Posterior cingulate gyrus (tissue), 11 donors: ENCODE measurements around the gene NAPB.

Experiments
- DNase-seq, 10 donors: peaks; one replicate each; pipeline versions ENCODE4 v3.0.0 to v3.0.0-alpha.2; 2020 to 2021; ENCODE audit warnings: mixed read lengths in 3 of 10
- intact Hi-C: fragments of 100-400 bp; cut with DNase I; formaldehyde crosslinking; loops from one replicate; pipeline ENCODE4 v1.15.1; 2023

Gene NAPB

DNA sequence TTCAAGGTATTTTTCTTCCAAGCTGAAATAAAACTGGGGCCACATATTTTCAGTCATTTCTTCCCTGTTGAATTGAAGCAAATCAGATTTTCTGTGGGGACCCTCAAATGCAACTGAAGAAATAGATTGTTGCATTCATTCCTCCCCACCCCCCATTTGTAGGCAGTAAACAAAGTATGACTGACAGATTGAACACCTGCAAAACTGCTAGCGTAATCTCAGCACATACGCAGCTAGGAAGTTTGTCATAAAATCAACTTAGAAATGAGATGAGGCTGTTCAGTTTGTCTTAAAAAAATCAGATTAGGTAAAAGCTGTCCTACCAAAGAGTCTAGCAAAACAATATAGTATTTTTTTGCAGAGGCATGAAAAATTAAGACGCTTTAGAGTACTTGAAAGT is 50.4 kb downstream of the NAPB start:
- no peak for DNase-seq
- intact Hi-C loops = no loop called here

DNA sequence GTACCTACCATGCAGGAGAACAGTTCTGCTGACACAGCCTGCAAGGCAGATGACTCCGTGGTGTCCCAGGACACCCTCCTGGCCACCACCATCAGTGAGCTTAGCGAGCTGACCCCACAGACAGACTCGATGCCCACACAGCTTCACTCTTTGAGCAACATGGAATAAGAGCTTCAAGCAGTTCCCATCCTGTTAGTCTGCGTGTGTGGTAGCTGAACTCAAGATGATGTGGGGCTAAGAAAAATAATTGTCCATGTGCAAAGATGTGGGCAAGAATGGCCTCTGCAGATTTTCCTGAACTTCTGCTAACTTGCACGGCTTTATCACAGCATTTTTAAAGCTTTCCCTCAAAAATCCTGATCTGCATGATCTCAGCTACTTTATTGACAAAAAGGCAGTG is 51.0 kb downstream of the NAPB start:
- intact Hi-C loops = no loop called here
- DNase-seq = no peak

DNA sequence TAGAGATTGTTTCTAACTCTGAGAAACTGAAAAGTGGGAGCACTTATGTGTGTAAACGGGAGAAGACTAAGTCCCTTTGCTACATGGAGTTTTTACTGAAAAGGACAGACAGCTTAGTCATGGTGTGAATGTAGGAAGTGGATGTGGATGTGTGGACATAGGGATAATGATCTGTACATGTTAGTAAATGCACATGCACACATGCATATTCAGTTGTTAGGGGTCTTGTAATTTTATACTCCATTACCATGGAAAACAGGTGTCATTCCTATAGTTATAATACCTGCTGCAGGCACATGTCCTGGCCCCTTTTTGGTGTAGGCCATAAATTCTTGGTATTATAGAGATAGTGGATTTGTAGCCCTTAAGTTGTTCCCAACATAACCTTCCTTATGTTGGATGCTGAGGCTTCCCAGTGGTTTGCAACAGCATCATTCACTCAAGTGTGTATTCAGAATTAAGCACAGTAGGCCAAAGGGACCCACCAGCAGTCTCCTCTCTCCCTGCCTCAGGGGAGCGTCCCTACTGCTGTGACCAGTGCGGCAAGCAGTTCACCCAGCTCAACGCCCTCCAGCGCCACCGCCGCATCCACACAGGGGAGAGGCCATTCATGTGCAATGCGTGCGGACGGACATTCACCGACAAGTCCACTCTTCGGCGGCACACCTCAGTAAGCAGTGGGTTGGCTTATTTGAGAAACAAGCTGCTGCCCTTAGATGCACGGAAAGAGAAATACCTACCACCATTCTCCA is 52.0 kb downstream of the NAPB start:
- no peak for DNase-seq
- intact Hi-C loops = no loop called here

DNA sequence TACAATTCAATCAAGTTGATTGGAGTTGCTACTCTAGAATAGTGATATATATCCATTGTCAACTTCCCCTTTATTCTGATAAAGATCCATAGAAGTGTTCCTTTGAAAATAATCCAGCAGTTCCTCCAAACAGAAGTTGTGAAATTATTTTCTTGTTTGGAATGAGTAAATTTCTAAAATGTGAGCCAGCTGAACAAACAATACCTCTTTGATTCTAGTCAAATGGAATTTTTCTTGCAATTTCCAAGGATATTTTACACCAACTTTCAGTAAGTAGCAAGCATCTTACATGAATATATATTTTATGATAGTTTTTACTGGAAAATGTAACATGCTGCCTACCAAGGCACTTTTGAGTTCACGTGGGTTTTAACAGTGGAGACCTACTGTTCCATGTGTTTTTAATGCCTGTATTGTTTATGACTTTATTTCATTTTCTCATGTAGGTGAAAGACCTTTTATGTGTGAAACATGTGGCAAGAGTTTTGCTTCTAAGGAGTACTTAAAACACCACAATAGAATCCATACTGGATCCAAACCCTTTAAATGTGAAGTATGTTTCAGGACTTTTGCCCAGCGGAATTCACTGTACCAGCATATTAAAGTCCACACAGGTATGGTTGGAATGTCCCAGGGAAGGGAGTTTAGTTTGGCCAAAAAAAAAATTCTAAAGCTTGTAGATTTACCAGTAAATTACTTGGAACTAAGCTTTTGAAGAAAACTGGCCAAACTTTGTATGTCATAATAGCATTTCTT is 52.8 kb downstream of the NAPB start:
- intact Hi-C loops = no loop called here
- no peak for DNase-seq

DNA sequence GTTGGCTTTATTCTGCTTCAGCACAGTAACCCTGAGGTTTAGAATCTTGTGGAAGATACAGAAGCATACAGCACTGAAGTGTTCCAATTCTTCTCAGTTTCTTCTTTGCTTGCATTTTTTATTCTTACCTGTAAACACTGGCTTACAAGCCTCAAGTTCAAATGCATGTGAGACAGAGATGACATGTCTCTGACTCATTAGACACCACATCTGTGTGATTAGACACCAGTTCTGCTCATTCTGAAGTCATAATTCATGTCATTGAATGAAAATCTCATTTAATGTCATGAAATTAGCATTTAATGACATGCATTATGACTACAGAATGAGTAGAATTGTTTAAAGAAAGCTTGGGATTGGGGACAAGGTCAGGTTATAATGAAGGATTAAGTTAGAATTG is 53.5 kb downstream of the NAPB start:
- DNase-seq = no peak
- intact Hi-C loops = no loop called here

DNA sequence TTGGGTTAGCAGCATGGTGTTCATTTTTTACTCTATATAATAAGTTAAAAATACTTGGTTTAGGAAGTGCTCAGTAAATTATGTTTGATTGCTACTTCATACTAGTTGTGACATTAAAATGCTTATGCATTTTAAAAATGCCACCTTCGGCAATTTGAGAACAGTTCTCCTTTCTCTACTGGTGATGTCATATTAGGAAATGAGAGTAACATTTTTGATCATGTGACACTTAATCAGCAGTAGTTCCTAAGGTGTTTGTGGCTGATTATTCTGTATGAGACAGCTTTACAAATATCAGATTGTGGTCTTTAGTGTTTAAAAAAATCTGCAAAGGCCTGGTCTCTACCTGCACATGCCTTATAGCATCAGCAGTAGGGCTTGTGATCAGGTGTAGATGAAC is 54.9 kb downstream of the NAPB start:
- intact Hi-C loops = no loop called here
- no peak for DNase-seq

DNA sequence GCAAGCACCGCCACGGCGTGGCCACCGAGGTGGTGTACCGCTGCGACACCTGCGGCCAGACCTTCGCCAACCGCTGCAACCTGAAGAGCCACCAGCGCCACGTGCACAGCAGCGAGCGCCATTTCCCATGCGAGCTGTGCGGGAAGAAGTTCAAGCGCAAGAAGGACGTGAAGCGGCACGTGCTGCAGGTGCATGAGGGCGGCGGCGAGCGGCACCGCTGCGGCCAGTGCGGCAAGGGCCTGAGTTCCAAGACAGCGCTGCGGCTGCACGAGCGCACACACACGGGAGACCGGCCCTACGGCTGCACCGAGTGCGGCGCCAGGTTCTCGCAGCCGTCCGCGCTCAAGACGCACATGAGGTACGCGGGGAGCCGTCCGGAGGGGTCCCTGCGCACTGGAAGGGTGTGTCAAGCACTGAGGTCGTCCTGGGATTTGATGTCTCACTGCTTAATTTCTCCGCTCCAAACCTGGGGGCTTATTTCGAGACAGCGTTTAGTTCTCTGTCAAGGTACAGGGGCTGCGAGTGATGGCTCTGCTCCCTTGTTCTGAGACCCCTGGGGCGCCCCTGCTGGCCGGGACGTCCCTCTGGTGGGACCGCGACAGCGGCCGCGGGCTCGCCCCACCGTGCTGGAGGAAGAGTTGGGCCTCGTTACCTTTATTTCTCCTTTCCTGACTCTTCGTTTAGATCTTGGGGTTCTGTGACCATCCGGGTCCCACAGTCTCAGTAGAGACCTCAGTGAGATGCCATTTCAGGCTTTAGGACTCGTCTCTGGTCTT is 55.7 kb downstream of the NAPB start:
- intact Hi-C loops = no loop called here
- DNase-seq = peak in 1 of 10 donors; percentile 76

DNA sequence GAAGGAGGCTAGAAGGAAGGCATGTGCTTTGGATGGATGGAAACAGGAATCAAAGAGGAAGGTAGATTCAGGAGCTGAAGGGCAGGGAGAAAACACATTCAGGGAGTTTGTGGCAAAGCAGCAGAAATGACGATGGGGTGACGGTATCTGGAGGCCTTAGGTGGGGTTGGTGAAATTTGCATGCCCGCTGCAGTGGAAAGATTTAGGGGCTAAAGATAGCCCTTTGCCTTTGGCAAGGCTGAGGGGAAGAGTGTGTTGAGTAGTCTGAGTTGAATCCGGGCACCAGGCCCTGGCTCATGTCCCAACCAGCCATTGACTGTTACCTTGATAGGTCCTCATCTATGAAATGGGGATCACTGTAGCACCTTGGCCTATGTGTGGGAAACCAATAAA is 58.0 kb downstream of the NAPB start:
- DNase-seq = no peak
- intact Hi-C loops = no loop called here

DNA sequence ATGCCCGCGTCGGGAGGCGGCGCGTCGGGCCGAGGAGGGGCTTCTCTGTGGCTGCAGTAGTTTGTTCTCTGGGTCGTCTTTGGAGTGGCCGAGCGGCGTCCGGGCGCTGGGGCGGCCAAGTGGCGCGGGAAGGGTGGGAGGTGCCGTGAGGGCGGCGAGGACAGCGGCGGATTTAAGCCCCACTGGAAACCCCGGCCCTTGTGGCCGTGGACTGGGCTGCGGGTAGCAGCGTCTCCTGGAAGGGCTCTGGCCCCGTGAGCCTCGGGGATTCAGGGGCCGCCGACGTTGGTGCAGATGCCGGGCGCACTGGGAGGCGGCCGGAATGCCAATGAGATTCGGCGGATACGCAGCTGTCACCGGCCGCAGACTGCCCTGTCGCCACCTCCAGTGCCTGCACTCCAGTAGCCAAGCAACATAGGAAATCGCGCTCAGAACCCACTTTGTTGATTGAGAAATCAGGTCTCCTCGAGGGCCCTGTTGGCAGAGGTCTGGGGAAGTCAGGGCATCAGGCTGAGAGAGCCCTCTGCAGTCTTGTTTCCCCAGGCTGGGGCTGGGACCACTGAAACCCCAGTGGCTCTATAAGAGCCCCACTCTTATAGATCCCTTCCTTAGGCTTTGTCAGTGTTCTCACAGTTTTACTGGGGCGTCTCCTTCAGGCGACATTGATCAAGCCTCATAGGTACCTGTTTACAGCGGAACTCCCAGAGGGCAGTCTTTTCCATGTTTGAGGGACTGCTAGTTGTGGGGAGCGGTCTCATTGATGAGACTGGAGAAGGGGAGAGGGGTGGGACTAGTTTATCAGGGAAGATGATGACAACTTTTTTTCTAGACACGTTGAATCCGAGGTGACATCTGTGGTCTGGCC is 58.7 kb downstream of the NAPB start:
- intact Hi-C loops = no loop called here
- peak in 7 of 10 donors; percentile 30 to 87 (median 37) for DNase-seq

DNA sequence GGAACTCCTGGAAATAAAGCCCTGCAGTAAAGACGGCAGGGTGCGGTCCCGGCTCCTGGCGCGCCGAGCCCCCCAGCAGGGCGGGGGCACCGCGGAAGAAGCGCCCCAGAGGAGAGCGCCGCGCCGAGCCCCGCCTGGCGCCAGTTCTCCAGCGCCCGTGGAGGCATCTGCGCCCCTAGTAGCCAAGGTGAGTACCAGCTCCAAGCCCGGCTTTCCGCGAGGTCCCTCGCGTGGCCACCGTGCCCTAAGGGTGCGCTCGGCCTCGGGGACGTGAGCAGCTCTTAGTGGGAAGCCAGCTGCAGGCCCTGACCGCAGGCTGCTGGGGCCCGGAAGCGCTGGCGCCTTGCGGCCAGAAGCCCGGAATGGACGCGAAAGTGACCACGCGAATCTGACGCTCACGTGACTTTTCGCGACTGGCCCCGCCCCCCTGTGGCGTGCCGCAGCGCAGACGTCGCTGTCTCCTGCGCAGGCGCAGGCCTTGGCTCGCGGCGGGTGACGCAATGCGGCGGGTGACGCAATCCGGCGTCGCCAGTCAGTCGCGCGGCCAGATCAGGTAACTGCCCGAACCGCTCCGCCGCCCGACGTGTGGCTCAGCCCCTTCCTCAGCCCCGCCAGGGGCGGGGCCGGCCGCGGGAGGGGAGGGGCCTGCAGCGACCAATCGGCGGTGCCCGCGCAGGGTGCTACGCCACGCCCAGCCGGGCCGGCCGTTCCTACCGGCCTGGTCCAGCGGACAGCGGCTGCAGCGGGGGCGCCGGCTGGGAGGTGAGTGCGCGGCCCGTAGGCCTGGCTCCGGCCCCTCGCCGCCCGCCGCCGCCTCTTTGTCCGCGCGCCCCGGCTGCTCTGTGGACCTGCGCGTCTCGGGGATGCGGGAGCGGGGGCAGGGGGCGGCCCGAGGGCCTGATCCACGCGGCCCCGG is 59.6 kb downstream of the NAPB start, which contains the start of gene GZF1:
Gene GZF1 (plus strand): TSS at position 707 of the 916 bp plus-strand sequence. CDS start 2,202 bp downstream, outside the sequence.
- intact Hi-C loops = loop anchor here (1.0 kb wide), 1 partner anchor 60 kb away; the partner anchor contains the start of gene NAPB
- peak; percentile 96 to 100 (median 97) for DNase-seq

DNA sequence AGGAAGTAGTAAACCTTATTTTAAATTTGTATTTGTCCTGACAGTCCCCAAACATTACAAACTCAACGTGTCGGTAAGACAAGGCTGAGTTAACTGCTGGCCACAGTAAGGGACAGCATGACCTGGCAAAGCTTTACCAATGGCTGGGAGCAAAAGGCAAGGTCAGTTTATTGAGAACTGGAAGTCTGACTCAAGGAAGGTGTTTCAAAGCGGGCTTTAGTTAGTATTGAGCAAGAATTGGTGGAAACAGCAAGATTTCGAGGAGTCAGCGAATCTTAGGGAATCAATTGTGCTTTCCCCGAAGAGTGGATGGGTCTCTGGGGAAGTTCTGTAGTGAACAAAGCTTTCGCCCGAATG is 60.2 kb downstream of the NAPB start:
- no peak for DNase-seq

DNA sequence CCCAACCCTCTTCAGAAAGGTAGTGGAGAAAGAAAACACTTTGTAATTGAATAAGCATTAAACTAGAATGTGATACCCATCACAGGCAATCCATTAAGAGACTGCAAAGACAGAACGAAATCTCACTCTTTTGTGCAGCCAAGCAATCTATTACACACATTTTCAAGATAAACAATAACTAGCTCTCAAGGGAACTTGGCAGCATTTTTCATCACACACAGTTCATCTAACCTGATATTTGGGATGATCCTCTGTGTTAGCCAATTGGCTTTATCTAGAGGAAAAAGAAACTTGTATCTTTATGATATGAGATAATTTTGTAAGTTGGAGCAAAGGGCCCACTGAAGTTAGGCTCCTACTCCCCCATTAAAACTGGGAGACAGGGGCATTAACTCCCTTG is 60.8 kb downstream of the NAPB start:
- intact Hi-C loops = no loop called here

More for the DNA sequence above, 60.2 kb downstream of the NAPB start:
- intact Hi-C loops = loop anchor here (1.0 kb wide), 1 partner anchor 60 kb away; the partner anchor contains the start of gene NAPB

DNA sequence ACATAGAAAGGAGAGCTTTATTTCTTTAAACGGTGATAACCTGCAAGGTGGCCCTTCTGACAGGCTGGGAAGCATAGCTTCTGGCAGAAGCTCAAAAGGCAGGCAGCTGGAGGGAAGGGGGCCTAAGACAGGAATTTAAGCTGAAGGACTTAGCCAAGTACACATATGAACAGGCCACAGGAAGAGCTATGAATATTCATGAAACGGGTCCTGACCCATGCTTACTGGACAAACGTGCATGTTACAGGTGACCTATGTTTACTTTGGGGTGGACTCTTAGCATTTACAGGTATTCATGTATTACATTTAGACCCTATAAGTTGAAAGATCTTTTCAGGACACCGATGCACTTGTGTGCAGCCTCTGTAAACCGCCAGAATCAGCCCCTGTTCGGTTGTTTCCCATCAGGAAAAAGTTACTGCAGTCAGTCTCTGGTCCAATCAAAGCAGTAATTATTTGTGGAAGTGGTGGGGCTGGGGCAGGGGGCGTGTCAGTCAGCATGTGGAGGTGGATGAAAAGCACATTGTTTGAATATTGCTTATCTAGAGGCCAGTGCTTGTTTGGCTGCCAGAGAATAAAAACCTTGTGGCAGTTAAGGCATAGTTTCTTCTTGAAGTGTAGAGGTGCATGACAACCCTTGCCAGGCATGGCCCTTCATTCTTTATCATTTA is 62.2 kb downstream of the NAPB start:
- no peak for DNase-seq
- intact Hi-C loops = loop anchor here (1.0 kb wide), 1 partner anchor 9 kb away; the partner anchor contains the start of gene NXT1

More for the DNA sequence above, 60.8 kb downstream of the NAPB start:
- no peak for DNase-seq

DNA sequence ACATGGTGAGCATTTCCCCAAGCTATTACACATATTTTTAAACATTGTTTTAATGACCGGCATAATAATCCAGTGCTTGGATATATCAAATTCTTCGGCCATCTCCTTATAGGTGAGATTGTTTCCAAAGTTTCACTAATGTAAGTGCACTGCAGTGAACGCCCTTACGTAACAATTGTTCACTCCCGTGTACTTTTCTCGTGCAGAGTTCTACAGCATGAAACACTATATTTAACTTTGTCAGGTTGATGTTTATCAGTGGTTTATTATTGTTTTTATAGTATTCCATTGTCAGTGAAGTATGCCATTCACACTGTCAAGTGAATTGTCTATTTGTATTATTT is 62.8 kb downstream of the NAPB start:
- intact Hi-C loops = loop anchor here (1.0 kb wide), 1 partner anchor 8 kb away; the partner anchor contains the start of gene NXT1
- no peak for DNase-seq

DNA sequence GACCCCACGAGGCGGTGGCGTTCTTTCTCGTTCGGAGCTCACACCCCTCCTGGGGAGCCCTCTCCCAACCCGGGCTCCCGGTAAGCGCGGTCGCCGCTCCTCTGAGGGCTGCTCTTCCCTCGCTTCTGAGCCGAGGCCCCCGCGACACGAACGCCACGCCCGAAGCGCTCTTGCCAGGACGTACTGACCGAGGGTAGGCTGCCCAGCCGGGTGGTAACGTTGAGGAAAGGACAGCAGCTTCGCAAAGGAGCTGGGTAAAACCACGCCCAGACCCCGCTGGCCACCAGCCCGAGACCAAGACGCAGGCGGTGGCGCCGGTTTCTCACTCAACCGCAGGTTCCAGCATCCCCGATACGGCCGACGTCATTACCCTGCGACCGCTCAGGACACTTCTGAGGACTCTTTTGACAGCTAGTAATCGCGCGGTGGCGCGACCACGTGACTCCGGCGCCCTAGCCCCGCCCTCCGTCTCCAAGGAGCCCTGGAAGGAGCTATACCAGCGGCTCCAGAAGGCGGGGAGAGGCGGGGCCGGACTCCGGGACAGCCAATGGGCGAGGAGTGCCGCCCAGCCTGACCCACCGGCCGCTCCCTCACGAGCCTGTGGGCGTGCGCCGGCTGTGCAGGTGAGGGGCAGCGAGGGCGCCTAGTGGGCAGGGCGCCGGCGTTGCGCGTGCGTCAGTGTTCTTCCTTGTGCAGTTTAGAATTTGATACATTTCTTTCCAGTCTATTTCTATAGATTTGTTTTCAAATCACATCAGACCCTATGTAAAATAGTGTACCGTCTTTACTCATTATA is 63.3 kb downstream of the NAPB start:
- intact Hi-C loops = loop anchor here (1.0 kb wide), 1 partner anchor 8 kb away; the partner anchor contains the start of gene NXT1
- DNase-seq = peak; percentile 98 to 100 (median 100)

DNA sequence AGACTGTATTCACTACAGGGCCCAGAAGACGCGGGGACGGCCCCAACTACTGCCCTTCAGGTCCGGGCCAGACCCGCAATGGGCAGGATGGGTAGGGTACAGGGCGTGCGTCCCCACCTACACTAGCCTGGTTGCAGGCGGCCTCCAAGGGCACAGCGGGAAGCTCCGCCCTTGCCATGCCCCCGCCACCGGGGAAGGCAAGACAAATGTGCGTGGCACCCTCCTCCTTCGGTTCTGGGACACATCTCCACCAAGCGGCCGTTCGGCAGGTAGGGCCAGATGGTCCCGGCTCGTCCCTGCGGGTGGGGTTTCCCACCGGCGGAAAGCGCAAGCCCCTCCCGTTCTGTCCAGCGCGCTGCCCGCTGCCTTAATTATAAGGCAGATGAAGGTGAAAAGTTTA is 65.1 kb downstream of the NAPB start:
- intact Hi-C loops = no loop called here
- no peak for DNase-seq
